Measurements from ENCODE around the gene CFAP61.

Gene CFAP61

DNA sequence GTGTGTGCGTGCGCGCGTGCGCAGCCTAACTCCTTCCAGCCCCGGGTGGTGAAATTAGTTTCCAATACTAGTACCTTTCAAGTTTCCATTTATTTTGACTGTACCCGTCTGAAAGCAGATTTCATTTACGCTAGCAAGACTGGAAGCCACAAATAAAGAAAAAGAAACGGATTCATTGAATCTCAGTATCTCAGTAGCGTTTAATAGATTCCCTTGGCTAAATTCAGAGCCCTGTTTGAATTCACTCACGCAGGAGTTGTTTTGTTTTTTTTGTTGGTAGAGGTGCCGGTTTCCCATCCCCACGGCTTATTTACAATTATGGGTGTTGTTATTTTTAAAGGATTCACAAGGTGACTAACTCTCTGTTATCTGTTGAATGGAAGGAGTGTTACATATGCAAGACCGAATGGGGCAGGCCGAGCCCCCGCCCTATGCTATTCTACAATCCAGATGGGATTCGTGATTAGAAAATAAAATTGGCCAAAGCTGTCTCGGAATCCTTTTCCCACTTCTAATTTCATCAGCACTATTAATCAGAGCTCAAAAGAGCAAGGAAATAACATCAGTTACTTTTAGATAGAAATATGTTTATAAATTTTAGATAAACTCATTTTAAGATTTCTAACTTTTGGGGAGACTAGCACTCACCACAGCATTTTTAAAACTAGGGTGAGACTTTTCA lies 313.3 kb downstream of the CFAP61 start:
- DNase-seq = peak in 1 of 42 donors; percentile 37
- intact Hi-C loops (cut with DNase I) = loop anchor here (10.0 kb wide), 1 partner anchor 89 kb away; no protein-coding TSS in a partner anchor

DNA sequence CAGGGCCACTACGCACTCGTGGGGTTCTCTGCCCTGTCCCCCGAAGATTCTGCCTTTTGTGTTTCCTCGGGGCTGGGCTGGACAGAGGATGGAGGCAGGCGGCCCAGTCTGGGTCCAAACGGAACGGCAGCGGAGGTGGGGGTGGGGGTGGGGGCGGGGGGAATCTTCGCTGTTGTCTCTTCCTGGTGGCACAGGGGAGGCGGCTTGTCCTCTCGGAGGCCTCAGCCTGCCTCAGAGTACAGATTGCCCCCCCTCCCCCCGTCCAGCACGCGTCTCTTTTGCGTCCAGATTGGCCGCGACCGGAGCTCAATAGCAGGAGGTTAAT lies 314.2 kb downstream of the CFAP61 start:
- intact Hi-C loops (cut with DNase I) = loop anchor here (10.0 kb wide), 1 partner anchor 88 kb away; no protein-coding TSS in a partner anchor
- DNase-seq = peak in 1 of 42 donors; percentile 44

DNA sequence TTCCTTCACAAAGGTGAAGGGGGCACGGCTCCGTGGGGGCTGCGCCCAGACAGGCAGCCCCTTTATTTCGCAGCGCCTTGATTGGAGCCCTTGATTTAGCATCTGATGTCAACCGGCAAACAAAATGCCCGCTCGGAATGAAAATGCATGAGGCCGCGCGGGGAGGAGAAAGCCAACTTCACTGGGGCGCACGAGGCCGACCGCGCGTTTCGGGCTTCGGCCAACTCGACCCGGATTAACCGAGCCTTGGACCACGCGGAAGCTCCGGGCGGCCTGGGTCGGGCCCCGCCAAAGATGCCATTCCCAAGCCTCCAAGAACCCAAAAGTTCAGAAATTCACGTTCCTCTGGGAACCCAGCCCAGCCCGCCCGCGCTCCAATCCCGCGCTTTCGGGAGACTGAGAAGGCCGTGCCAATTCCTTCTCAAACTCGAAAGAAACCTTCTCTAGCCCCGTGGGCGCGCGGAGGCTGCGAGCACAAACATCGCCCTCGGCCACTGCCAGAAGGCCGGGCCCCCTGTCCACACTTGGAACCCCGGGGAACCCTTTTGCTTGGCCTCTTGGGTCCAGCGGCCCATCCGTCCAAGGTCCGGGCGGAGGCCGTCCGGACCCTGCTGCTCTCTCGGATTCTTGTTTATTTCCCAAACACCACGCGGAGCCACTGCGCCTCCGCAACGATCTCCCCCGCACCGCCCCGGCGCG lies 314.7 kb downstream of the CFAP61 start:
- intact Hi-C loops (cut with DNase I) = loop anchor here (10.0 kb wide), 1 partner anchor 88 kb away; no protein-coding TSS in a partner anchor
- DNase-seq = peak in 36 of 42 donors; percentile 20 to 69 (median 46)

DNA sequence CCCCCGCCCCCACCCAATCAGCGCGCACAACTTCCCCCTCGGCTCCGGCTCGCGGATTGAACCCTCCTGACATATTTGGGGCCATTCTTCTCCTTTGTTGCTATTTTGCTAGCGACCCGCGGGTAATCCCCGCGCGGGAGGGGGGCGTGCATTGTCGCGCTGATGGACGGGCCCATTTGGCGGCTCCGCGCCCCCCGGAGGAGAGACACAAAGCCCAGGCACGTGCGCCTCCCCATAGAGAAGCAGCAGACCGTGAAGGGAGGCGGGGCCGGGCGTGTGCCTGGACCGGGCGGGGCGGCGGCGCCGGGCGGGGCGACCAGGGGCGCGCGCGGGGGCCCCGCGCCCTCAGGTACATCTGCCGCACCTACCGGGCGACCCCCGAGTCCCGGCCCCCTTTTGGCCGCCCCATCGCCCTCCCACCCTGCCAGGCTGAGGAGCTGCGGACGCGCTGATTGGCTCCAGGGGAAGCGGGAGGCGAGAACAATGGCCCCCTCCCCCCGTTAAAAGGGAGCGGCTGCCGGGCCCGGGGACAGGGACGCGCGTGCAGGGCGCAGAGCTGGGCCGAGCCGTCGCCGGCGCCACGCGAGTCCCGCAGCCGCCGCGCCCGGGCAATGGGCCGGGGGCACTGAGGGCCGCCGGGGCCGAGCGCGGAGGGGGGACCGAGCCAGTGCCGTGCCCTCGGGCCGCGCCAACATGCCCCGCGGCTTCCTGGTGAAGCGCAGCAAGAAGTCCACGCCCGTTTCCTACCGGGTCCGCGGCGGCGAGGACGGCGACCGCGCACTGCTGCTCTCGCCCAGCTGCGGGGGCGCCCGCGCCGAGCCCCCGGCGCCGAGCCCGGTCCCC lies 315.5 kb downstream of the CFAP61 start, which contains the start of gene INSM1:
Gene INSM1 (plus strand): TSS at position 530 of the 843 bp plus-strand sequence. CDS start 164 bp downstream, at position 694.
- intact Hi-C loops (cut with DNase I) = loop anchor here (2.0 to 10.0 kb wide), 2 partner anchors 43 to 87 kb away; no protein-coding TSS in a partner anchor
- DNase-seq = peak; percentile 38 to 89 (median 79)

DNA sequence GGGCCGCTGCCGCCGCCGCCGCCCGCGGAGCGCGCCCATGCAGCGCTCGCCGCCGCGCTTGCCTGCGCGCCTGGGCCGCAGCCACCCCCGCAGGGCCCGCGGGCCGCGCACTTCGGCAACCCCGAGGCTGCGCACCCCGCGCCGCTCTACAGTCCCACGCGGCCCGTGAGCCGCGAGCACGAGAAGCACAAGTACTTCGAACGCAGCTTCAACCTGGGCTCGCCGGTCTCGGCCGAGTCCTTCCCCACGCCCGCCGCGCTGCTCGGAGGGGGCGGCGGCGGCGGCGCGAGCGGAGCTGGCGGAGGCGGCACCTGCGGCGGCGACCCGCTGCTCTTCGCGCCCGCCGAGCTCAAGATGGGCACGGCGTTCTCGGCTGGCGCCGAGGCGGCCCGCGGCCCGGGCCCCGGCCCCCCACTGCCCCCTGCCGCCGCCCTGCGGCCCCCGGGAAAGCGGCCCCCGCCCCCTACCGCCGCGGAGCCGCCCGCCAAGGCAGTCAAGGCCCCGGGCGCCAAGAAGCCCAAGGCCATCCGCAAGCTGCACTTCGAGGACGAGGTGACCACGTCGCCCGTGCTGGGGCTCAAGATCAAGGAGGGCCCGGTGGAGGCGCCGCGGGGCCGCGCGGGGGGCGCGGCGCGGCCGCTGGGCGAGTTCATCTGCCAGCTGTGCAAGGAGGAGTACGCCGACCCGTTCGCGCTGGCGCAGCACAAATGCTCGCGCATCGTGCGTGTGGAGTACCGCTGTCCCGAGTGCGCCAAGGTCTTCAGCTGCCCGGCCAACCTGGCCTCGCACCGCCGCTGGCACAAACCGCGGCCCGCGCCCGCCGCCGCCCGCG lies 316.3 kb downstream of the CFAP61 start:
- intact Hi-C loops (cut with DNase I) = loop anchor here (2.0 to 10.0 kb wide), 2 partner anchors 42 to 86 kb away; no protein-coding TSS in a partner anchor
- DNase-seq = peak in 35 of 42 donors; percentile 19 to 71 (median 45)

DNA sequence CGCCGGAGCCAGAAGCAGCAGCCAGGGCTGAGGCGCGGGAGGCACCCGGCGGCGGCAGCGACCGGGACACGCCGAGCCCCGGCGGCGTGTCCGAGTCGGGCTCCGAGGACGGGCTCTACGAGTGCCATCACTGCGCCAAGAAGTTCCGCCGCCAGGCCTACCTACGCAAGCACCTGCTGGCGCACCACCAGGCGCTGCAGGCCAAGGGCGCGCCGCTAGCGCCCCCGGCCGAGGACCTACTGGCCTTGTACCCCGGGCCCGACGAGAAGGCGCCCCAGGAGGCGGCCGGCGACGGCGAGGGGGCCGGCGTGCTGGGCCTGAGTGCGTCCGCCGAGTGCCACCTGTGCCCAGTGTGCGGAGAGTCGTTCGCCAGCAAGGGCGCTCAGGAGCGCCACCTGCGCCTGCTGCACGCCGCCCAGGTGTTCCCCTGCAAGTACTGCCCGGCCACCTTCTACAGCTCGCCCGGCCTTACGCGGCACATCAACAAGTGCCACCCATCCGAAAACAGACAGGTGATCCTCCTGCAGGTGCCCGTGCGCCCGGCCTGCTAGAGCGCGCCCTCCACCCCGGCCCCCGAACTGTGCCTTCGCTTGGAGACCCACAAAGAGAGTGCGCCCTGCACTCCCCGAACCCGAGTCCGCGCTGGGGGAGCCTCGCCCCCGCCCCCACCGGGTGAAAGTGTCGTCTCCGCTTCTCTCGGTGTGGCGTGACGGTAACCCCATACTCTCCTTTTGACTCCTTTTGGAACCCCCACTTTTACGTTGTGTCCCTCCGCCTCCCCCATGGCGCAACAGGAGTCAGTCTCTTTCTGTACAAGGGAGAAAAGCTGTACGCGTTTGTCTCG lies 317.1 kb downstream of the CFAP61 start:
- intact Hi-C loops (cut with DNase I) = loop anchor here (2.0 to 10.0 kb wide), 2 partner anchors 41 to 85 kb away; no protein-coding TSS in a partner anchor
- DNase-seq = peak in 37 of 42 donors; percentile 23 to 79 (median 56)

DNA sequence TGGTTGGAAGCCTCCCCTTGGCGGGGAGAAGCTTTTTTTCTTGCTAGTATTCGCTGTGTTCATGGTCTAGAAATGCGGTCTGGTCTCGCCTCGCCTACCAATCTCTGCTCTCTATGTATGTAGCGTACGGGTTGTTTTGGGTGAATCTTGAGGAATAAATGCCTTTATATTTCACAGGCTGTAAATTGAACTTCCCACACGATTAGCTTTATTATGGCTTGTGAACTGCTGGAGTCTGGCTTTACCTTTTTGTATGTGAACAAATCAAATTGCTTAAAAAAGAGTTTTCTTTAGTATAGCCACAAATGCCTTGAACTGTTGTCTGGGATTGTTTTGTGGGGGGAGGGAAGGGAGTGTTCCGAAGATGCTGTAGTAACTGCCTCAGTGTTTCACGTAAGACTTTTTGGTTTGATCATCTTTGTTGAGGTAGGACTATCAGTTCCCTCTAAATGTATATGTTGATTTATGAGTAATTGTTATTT lies 317.8 kb downstream of the CFAP61 start:
- intact Hi-C loops (cut with DNase I) = no loop called here
- no peak for DNase-seq

DNA sequence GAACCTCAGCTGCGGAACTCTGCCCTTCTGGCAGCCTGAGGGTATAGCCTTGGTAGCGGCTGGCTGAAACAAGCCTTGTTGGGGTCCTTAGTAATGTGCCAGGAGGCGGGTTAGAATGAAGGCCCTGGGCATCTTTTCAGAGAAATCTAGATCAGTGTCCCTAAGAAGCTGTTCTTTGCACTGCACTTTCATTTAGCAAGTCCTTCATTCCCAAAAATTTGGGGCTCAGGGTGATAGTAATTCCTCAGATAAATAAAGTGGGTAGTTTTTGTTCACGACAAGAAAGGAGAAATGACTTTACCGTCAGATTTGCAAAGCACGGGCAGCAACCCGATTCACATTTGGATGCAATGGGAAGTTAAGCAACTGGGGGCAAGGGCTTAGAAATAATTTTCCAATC lies 318.8 kb downstream of the CFAP61 start:
- intact Hi-C loops (cut with DNase I) = no loop called here
- peak in 2 of 42 donors; percentile 32 to 47 for DNase-seq

DNA sequence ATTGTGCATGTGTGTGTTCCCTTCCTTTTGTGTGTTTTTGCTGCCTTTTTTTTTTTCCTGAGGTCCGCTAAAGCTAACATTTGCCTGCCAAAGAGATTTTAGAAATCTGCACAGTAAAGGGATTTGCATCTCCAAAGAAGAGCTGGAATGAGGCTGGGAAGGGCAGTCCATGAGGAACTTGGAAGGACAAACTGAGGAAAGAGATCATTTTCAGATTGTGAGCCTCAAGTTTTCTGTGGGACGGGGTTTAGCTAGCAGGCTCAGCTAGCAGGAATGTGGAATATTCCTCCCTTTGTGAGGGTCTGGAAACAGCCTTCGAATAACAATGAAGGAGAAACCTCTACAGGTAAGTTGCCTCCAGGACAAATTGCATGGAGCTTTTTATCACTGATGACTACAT lies 319.3 kb downstream of the CFAP61 start:
- peak in 1 of 42 donors; percentile 38 for DNase-seq
- intact Hi-C loops (cut with DNase I) = no loop called here

DNA sequence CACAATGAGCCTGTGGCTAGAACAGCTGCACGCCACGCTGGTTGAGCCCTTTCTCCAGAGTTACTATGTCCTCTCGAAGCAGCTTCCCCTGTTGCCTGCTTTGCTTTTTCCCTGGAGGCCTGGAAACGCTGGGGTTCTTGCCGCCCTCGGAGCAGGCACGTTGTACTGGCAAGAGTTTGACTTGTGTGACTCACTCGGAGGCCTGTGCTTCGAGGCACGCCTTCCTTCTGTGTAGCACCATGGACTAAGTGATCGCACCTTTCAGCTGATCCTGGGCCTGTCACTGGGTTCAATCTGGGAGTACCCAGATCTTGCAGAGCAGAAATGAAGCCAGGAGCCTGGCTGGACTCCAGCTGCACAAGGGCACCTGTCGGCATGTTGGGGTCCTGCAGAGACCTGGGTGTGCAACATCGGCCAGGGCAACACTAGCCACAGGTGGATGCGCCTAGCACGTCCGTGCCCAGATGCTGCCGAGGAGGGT lies 320.8 kb downstream of the CFAP61 start:
- intact Hi-C loops (cut with DNase I) = no loop called here
- peak in 38 of 42 donors; percentile 28 to 88 (median 66) for DNase-seq

DNA sequence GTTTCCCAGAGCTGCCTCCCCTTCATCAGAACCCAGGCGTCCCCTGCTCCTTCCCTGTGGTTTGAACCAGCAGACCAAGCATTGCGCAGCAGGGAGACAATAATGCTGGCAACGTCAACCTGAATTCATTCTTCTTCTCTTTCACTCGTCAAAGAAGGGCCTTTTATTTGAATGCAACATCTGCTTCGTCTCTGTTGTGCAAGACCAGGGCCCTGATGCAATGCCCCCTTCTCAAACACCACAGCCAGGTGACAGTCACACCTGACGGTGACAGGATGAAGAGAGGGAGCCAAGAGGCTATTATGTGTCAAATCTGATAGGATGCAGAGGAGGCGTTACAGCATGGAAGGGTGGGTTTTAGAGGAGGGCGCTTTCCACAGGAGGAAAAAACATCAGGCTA lies 323.5 kb downstream of the CFAP61 start:
- intact Hi-C loops (cut with DNase I) = no loop called here
- DNase-seq = no peak

DNA sequence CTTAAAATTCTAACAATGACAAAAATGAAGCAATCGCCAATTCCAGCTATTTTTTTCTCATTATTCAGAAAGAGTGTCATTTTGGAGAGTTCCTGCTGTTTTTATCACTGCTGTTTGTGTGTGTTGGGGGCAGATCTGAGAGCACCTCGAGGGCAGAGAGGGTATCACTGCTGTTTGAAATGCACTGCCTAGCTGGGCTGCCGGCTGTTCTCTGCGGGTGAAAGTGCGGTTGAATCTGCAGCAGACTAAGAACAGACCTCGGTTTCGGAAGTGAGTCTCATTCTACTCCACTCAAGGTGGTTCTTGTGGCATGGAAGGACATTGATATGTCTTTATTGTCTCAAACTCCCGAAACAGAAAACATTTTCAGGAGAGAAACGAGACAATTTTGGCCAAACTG lies 333.9 kb downstream of the CFAP61 start:
- intact Hi-C loops (cut with DNase I) = no loop called here

DNA sequence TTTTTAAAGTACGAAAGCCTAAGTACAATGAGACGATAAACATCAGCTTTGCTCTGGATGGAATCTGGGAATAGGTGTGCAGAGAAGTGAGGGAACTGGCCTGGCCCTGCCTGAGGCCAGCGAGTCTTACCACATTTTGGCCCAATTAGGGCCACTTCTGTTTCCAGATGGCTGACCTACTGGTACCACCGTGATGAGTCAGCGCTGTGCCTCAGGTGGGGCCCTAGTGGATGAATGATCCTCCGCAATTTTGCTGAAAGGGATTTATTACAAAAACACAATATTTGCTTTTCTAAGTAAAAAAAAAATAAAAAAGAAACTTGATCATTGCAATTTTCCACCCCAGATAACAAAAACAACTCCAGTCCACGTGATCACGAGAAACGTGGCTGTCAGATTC lies 338.1 kb downstream of the CFAP61 start:
- intact Hi-C loops (cut with DNase I) = no loop called here
- DNase-seq = no peak

More for the DNA sequence above, 333.9 kb downstream of the CFAP61 start:
- no peak for DNase-seq

DNA sequence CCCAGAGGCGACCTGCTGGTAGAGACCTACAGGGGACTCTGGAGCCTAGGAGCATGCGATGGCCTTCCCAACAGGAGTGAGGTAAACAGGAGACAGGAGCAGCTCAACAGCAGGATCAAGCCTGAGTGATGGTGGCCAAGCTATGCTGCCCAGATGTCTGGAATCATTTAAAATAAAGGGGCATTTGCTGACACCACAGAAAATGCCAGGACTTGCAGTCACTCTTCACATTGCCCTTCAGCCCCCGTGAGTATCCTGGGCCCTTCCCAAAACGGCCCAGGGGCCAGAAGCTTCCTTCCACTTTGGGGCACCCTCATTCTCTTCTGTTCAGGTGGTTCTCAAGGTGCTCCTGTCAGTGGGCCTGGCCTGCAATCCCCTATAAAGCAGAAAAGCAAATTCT lies 338.8 kb downstream of the CFAP61 start:
- intact Hi-C loops (cut with DNase I) = no loop called here
- DNase-seq = no peak

DNA sequence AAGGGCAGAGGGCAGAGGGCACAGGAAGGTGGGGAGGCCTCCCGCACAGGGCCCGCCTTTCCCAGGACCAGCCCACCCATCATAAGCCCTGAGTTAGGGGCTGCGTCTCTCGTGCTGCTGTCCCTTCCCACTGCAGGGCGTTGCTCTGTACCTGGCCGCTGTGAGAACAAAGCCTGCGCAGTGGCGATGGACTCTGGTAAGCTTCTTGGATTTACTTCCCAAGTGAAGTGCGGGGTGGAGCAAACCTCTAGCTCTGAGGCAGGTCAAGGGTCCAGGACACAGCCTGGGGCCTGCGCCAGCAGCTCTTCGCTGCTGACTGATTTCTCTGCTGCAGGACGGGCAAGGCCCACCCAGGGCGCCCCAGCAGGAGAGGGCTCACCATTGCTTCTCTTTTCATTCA lies 339.4 kb downstream of the CFAP61 start:
- intact Hi-C loops (cut with DNase I) = no loop called here

DNA sequence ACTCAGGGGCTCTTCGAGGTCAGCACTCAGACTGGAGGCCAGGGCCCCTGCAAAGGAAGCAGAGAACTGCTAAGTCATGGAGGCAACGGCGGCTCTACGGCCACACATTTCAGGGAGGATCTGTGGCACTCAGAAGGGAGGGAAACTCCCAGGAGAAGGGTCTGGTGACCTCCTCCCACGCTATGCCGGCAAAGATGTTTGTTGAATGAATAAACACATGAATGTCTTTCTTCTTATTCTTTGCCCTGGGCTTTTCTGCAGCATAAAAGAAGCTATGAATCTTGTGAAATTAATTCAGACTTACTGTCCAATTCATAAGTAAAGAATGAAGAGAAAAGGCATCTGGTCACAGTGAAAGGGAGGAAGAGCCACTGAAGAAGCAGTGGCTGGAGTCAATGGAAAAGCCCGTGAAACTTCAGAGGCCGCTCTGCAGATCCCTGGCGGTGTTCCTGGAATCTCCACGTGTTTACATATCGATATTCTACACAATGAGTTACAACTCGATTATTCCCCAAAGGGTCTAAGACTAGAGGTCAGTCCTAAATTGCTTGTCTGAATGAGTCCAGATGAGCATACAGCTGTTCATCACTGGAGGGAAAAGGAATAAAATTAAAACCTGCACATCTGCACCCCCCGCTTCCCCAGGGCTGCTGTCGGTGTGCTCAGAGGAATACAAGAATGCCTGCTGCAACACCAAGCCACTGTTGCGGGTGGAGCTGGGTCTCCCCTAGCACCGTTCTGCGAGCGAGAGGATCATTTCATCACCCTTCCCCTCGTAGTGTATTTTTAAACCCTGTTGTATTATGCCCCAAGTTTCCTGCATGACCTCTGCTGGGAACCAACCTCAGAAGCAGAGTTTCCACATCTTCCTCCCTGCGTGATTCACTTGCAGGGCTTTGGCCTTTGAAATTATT lies 341.1 kb downstream of the CFAP61 start:
- DNase-seq = no peak
- intact Hi-C loops (cut with DNase I) = no loop called here

More for the DNA sequence above, 339.4 kb downstream of the CFAP61 start:
- no peak for DNase-seq
